Upper lobe of left lung (tissue), 4 donors: Measurements from ENCODE around the gene SLCO3A1.

Source experiments
- EP300 ChIP-seq, 4 donors: sonication (generic); formaldehyde crosslinking; IDR thresholded peaks; one replicate each; pipeline ENCODE4 v1.5.1; 2017; ENCODE audit warnings: antibody characterized with exemption in 4 of 4, control low read depth in 2 of 4
- POLR2A ChIP-seq, 4 donors: fragments of 450-650 bp; IDR thresholded peaks; one replicate each; pipeline ENCODE4 v1.5.1; 2016 to 2017; ENCODE audit warnings: antibody characterized with exemption in 4 of 4, mild to moderate bottlenecking in 2 of 4
- POLR2AphosphoS5 ChIP-seq, 2 donors: sonication (generic); formaldehyde crosslinking; IDR thresholded peaks; one replicate each; pipeline ENCODE4 v1.5.1; 2017; ENCODE audit warnings: antibody characterized with exemption in 2 of 2
- TF ChIP-seq, protein P1 (sequence below), 6 experiments: fragments of 450-650 bp in 4 of 6; fragments of 200-600 bp in 2 of 6; sonication (generic) in 2 of 6; IDR thresholded peaks; one replicate each; pipeline ENCODE4 v1.5.1; 2016 to 2019; ENCODE audit warnings: antibody characterized with exemption in 6 of 6

DNA sequence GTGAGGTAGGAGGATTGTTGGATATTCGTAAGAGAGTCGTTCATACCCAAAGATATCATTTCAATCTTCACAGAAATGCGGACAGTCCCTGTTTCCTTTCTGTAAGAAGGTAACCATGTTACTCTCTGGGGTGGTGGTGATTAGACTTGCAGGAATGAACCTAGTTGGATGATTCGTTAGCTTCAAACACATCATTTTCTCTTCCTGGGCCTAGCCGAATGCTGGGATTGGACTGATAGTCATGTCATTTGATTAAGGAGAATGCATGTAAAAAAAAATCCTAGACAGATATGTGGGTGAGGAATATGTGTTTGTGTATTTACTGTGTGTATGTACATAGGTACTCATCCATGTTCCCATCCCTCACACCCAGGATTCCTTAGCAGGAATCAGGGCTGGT is 12.4 kb downstream of the SLCO3A1 start:
- TF ChIP-seq POLR2AphosphoS5 (IDR thresholded peaks at IDR 0.05) (no peak), POLR2A (IDR thresholded peaks at IDR 0.05) (no peak), EP300 (IDR thresholded peaks at IDR 0.05) (no peak)
- TF ChIP-seq, protein P1, sequence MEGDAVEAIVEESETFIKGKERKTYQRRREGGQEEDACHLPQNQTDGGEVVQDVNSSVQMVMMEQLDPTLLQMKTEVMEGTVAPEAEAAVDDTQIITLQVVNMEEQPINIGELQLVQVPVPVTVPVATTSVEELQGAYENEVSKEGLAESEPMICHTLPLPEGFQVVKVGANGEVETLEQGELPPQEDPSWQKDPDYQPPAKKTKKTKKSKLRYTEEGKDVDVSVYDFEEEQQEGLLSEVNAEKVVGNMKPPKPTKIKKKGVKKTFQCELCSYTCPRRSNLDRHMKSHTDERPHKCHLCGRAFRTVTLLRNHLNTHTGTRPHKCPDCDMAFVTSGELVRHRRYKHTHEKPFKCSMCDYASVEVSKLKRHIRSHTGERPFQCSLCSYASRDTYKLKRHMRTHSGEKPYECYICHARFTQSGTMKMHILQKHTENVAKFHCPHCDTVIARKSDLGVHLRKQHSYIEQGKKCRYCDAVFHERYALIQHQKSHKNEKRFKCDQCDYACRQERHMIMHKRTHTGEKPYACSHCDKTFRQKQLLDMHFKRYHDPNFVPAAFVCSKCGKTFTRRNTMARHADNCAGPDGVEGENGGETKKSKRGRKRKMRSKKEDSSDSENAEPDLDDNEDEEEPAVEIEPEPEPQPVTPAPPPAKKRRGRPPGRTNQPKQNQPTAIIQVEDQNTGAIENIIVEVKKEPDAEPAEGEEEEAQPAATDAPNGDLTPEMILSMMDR (IDR thresholded peaks at IDR 0.05) = no peak
